AG10803 (cell line): ENCODE data around the gene MAP4.

Experiments used
- DNase-seq: peaks from one replicate; pipeline ENCODE4 v3.0.0; 2010; ENCODE audit warnings: low read depth
- H3K4me3 ChIP-seq: 2 replicates; pipeline ENCODE4 v1.5.1; 2011; ENCODE audit warnings: mild to moderate bottlenecking, low read length, control low read depth
- CTCF ChIP-seq: conservative IDR thresholded peaks from 2 replicates; pipeline ENCODE4 v1.5.1; 2011; ENCODE audit warnings: mild to moderate bottlenecking, low read length, control low read depth, inconsistent platforms

MAP4 gene

GRCh38 chr3:47849699-47850563 is 166.3 kb downstream of the MAP4 start:
- H3K4me3 ChIP-seq = no peak overlapping the region
- peak; percentile 31 for DNase-seq
- peak; percentile 57 for TF ChIP-seq CTCF

- no peak for TF ChIP-seq CTCF
- no peak overlapping the region for H3K4me3 ChIP-seq
- no peak for DNase-seq
Measured at GRCh38 chr3:47849186-47849698, 167.0 kb downstream of the MAP4 start.

GRCh38 chr3:47848599-47849117 is 167.6 kb downstream of the MAP4 start:
- no peak for DNase-seq
- no peak overlapping the region for H3K4me3 ChIP-seq
- TF ChIP-seq CTCF = no peak

DNA sequence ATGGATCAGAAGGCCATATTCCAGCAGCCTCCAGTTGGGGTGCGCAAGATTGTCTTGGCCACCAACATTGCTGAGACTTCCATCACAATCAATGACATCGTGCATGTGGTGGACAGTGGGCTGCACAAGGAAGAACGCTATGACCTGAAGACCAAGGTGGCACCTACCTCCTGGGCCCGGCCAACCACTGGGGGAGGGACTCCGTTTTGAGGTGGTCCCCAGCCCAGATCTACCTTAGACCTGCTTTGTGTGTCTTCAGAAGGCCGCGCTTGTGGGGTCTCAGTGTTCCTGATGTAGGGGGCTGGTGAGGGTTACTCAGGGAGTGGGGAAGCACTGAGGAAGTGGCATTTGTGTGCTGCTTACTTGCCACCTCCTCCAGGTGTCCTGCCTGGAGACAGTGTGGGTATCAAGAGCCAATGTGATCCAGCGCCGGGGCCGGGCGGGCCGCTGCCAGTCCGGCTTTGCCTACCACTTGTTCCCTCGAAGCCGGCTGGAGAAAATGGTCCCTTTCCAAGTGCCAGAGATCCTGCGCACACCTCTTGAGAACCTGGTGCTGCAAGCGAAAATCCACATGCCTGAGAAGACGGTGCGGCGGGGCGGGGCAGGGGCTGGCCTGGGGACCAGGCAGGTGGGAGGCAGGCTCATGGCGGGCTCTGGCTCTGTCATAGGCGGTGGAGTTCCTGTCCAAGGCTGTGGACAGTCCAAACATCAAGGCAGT is 168.3 kb downstream of the MAP4 start:
- DNase-seq = no peak
- no peak overlapping the region for H3K4me3 ChIP-seq
- no peak for TF ChIP-seq CTCF

DNA sequence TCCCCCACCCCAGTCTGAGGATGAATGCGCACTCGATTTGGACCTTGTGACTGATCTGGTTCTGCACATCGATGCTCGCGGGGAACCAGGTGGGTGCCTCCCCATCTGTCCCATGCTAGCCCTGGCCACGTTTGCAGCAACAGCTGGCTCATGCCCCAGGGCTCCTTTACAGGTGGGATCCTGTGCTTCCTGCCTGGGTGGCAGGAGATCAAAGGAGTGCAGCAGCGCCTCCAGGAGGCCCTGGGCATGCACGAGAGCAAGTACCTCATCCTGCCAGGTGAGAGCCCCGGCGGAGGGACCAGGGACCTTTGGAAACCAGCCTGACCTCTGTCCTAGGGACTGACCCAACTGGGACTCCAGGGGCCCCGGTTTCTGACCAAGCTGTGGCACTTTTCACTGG is 169.0 kb downstream of the MAP4 start:
- DNase-seq = no peak
- no peak for TF ChIP-seq CTCF
- no peak overlapping the region for H3K4me3 ChIP-seq

GRCh38 chr3:47846880-47847248 is 169.4 kb downstream of the MAP4 start:
- no peak for TF ChIP-seq CTCF
- no peak overlapping the region for H3K4me3 ChIP-seq
- no peak for DNase-seq
